SK-N-SH (cell line): ENCODE results near the gene PCSK6. TPM values are rescaled to one million over a fixed set of nuclear protein-coding genes. Genes with fewer than 3 reads are reported as not detected.

ENCODE experiments used
- CTCF ChIA-PET: fragments of 300-600, 350-600 bp; formaldehyde crosslinking; extraction: SDS; loops from one replicate; lab custom pipeline; 2021; lab: Yijun Ruan, JAX
- POLR2A ChIA-PET: fragments of 350-600 bp; sonication (Branson Sonifier 250); formaldehyde crosslinking; extraction: SDS; loops from one replicate; lab custom pipeline; 2020; ENCODE audit warnings: antibody characterized with exemption, inconsistent platforms; lab: Yijun Ruan, JAX
- DNase-seq: peaks from one replicate; pipeline ENCODE4 v3.0.0; 2012
- H2AFZ ChIP-seq: fragments of 200-600 bp; sonication (generic); 2 replicates; pipeline ENCODE4 v1.8.1; 2016; ENCODE audit warnings: antibody characterized with exemption, mild to moderate bottlenecking, low read depth
- H3F3A ChIP-seq: fragments of 200-600 bp; sonication (generic); replicated peaks from 2 replicates; pipeline ENCODE3; 2016; ENCODE audit warnings: antibody characterized with exemption, mild to moderate bottlenecking; ENCODE audit not compliant: insufficient read depth
- H3K27ac ChIP-seq, 2 experiments: fragments of 200-500 bp in 1 of 2; fragments of 200-600 bp in 1 of 2; sonication (Bioruptor generic) in 1 of 2; sonication (generic), shearing (Covaris generic) in 1 of 2; 2 replicates each; pipeline versions ENCODE4 v1.5.1 to v1.6.1; 2014 to 2016; ENCODE audit warnings: low read depth in 2 of 2, inconsistent platforms in 1 of 2, low read length in 1 of 2, mild to moderate bottlenecking in 1 of 2, mixed read lengths in 1 of 2
- H3K27me3 ChIP-seq: fragments of 200-600 bp; sonication (generic), shearing (Covaris generic); 2 replicates; pipeline ENCODE4 v1.6.1; 2016; ENCODE audit warnings: mixed run types; ENCODE audit not compliant: insufficient read depth
- H3K36me3 ChIP-seq, 2 experiments: fragments of 200-500 bp in 1 of 2; fragments of 200-600 bp in 1 of 2; sonication (Bioruptor generic) in 1 of 2; sonication (generic) in 1 of 2; replicated peaks in 1 of 2; 2 replicates each; pipeline versions ENCODE3 to v1.5.1; 2014 to 2016; ENCODE audit warnings: low read length in 1 of 2, mild to moderate bottlenecking in 1 of 2; ENCODE audit not compliant: insufficient read depth in 2 of 2, control insufficient read depth in 1 of 2
- H3K4me1 ChIP-seq, 2 experiments: fragments of 200-500 bp in 1 of 2; fragments of 200-600 bp in 1 of 2; sonication (Bioruptor generic) in 1 of 2; sonication (generic), shearing (Covaris generic) in 1 of 2; 2 replicates each; pipeline versions ENCODE4 v1.5.1 to v1.6.1; 2014 to 2016; ENCODE audit warnings: low read depth in 1 of 2, low read length in 1 of 2, mixed run types in 1 of 2; ENCODE audit not compliant: insufficient read depth in 2 of 2, control insufficient read depth in 1 of 2
- H3K4me2 ChIP-seq: fragments of 200-600 bp; sonication (generic), shearing (Covaris generic); 2 replicates; pipeline ENCODE4 v1.6.1; 2017; ENCODE audit warnings: mixed run types
- H3K4me3 ChIP-seq, 2 experiments: fragments of 200-500 bp in 1 of 2; fragments of 200-600 bp in 1 of 2; sonication (Bioruptor generic) in 1 of 2; sonication (generic), shearing (Covaris generic) in 1 of 2; 2 replicates each; pipeline versions ENCODE4 v1.5.1 to v1.8.1; 2014 to 2016; ENCODE audit warnings: low read depth in 2 of 2, inconsistent platforms in 1 of 2, low read length in 1 of 2, mild to moderate bottlenecking in 1 of 2, mixed read lengths in 1 of 2, moderate library complexity in 1 of 2
- H3K79me2 ChIP-seq: fragments of 200-600 bp; sonication (generic); 2 replicates; pipeline ENCODE4 v1.8.1; 2017; ENCODE audit warnings: mild to moderate bottlenecking; ENCODE audit not compliant: insufficient read depth
- H3K9ac ChIP-seq: fragments of 200-600 bp; sonication (generic); 2 replicates; pipeline ENCODE4 v1.6.1; 2017; ENCODE audit warnings: mixed run types
- H3K9me2 ChIP-seq: fragments of 200-600 bp; sonication (generic); 2 replicates; pipeline ENCODE4 v1.6.1; 2017; ENCODE audit warnings: mixed run types
- H3K9me3 ChIP-seq: fragments of 200-600 bp; sonication (generic); 2 replicates; pipeline ENCODE4 v1.6.1; 2017; ENCODE audit warnings: mixed run types, mild to moderate bottlenecking, moderate library complexity
- H4K20me1 ChIP-seq: fragments of 200-600 bp; sonication (generic); 2 replicates; pipeline ENCODE4 v1.6.1; 2017; ENCODE audit warnings: mild to moderate bottlenecking, mixed run types; ENCODE audit not compliant: insufficient read depth
- CHD2 ChIP-seq: fragments of 150-350 bp; IDR thresholded peaks from 2 replicates; pipeline ENCODE4 v1.6.1; 2018; ENCODE audit warnings: low read length; ENCODE audit not compliant: partially characterized antibody
- ELF1 ChIP-seq: IDR thresholded peaks from 2 replicates; pipeline ENCODE4 v1.4.0; 2012
- EZH2phosphoT487 ChIP-seq: fragments of 200-600 bp; sonication (generic); IDR thresholded peaks from 2 replicates; pipeline ENCODE4 v1.6.1; 2017; ENCODE audit warnings: low read depth, mixed run types, mild to moderate bottlenecking, antibody characterized with exemption, moderate library complexity, borderline replicate concordance
- FOXJ3 ChIP-seq: sonication (generic); formaldehyde crosslinking; IDR thresholded peaks from 2 replicates; pipeline ENCODE4 v1.5.1; 2020; ENCODE audit warnings: mild to moderate bottlenecking, missing genetic modification reagents
- FOXM1 ChIP-seq: IDR thresholded peaks from 2 replicates; pipeline ENCODE4 v1.4.0; 2012; ENCODE audit warnings: low read depth, mild to moderate bottlenecking
- JUND ChIP-seq: IDR thresholded peaks from 2 replicates; pipeline ENCODE4 v1.4.0; 2012
- MEF2A ChIP-seq: IDR thresholded peaks from 2 replicates; pipeline ENCODE4 v1.4.0; 2012; ENCODE audit warnings: low read depth, borderline replicate concordance
- MXI1 ChIP-seq: IDR thresholded peaks from 2 replicates; pipeline ENCODE4 v1.6.1; 2012; ENCODE audit warnings: mild to moderate bottlenecking, low read depth, low read length, improper control_type of control experiment
- POLR2AphosphoS5 ChIP-seq: IDR thresholded peaks from 2 replicates; pipeline ENCODE4 v1.6.1; 2012; ENCODE audit warnings: low read depth, low read length
- RFX5 ChIP-seq: IDR thresholded peaks from 2 replicates; pipeline ENCODE4 v1.6.1; 2012; ENCODE audit warnings: mild to moderate bottlenecking, improper control_type of control experiment, low read length
- RXRA ChIP-seq: IDR thresholded peaks from 2 replicates; pipeline ENCODE4 v1.4.0; 2012; ENCODE audit warnings: low read depth, mild to moderate bottlenecking, borderline replicate concordance
- SIN3A ChIP-seq: IDR thresholded peaks from 2 replicates; pipeline ENCODE4 v1.6.1; 2012; ENCODE audit warnings: low read depth, mild to moderate bottlenecking, low read length, moderate library complexity, borderline replicate concordance
- SMC3 ChIP-seq: IDR thresholded peaks from 2 replicates; pipeline ENCODE4 v1.6.1; 2012; ENCODE audit warnings: low read depth, low read length, improper control_type of control experiment
- TAF1 ChIP-seq: IDR thresholded peaks from 2 replicates; pipeline ENCODE4 v1.6.1; 2012; ENCODE audit warnings: low read depth, mild to moderate bottlenecking, low read length, moderate library complexity, borderline replicate concordance
- YY1 ChIP-seq: IDR thresholded peaks from 2 replicates; pipeline ENCODE4 v1.4.0; 2012; ENCODE audit warnings: low read depth, mild to moderate bottlenecking
- WGBS: methylation state at CpG from one replicate; pipeline ENCODE4 v1.1.6; 2017; ENCODE audit warnings: low lambda C conversion rate; 5-methylcytosine and 5-hydroxymethylcytosine counted together
- polyA plus RNA-seq, 3 experiments: library from polyadenylated mRNA; depleted of rRNA; stranded (reverse); fragments of >200 nt; gene quantifications; 2 replicates each; pipeline ENCODE4 v1.2.3, GENCODE V29; 2012
- TF ChIP-seq, protein P1 (sequence below): fragments of 150-350 bp; IDR thresholded peaks from 2 replicates; pipeline ENCODE4 v1.6.1; 2017; ENCODE audit warnings: antibody characterized with exemption, low read length, low read depth, borderline replicate concordance
- TF ChIP-seq, protein P2 (sequence below): IDR thresholded peaks from 2 replicates; pipeline ENCODE4 v1.6.1; 2012; ENCODE audit warnings: mild to moderate bottlenecking, low read depth, low read length, moderate library complexity
- TF ChIP-seq, protein P3 (sequence below): fragments of 200-600 bp; sonication (generic); IDR thresholded peaks from 2 replicates; pipeline ENCODE4 v1.6.1; 2017; ENCODE audit warnings: antibody characterized with exemption, mild to moderate bottlenecking, moderate library complexity
- TF ChIP-seq, protein P4 (sequence below): IDR thresholded peaks from 2 replicates; pipeline ENCODE4 v1.4.0; 2012; ENCODE audit warnings: low read depth
- TF ChIP-seq, protein P5 (sequence below): IDR thresholded peaks from 2 replicates; pipeline ENCODE4 v1.4.0; 2012; ENCODE audit warnings: low read depth, borderline replicate concordance

The PCSK6 gene
- polyA plus RNA-seq (2012; rRNA removed), result 0.03 and 0.10 TPM in 2 replicates
- polyA plus RNA-seq (2012; cell fraction: cytosol; rRNA removed), result 0.05 and 0.45 TPM in 2 replicates
- 0.23 and 0.32 TPM in 2 replicates for polyA plus RNA-seq (2012; cell fraction: nucleus; rRNA removed)

DNA sequence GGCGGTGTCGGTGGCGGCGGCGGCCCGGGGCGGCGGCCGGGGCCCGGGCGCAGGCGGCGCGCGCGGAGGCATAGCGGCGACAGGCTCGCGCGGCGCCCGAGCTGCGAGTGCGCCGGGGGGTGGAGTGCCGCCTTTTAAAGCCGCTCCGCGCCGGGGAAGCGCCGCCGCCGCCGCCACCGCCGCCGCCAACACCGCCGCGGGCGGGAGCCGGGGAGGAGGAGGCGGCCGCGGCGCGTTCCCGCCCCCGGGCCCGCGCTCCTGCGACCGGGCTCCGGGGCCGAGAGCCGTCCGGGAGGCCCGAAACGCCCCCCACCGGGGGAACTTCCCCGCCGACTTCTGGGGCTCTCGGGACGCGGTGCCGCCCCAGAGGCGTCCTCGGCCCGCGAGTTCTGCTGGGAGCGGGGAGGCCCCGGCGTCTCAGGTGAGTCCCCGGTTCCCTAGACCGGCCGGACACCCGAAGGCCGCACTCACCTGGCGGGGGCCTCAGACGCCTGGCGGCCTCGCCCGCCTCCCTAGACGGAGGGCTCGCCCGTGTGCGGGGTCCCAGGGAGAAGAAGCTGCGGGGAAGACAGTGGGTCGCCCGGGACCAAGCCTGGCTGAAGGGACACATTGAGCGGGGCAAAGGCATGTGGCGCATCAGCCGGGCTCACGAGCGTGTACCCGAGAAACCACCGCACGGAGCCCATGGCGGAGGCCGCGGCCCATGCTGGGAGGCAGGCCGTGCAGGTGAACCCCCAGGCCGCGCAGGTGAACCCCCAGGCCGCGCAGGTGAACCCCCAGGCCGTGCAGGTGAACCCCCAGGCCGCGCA is at the start of gene PCSK6:
PCSK6 (minus strand) TSS at position 109 of the 809 bp plus-strand sequence; CDS start at position 72, 37 bp downstream.
- Histone ChIP-seq H3F3A (no peaks in the 10 kb centered on the region), H4K20me1 (no peaks in the 10 kb centered on the region), H2AFZ (no peak within 1 kb of the TSS), H3K9me3 (no peaks in the 10 kb centered on the region), H3K27me3 (no peaks in the 10 kb centered on the region), H3K4me3 (peak within 1 kb of the TSS in 1 of 2 experiments; percentile 43; a peak in 2 of 4 replicates), H3K9ac (no peak within 1 kb of the TSS), H3K79me2 (no peaks in the 10 kb centered on the region), H3K4me1 (no peaks in the 10 kb centered on the region; a peak in 1 of 4 replicates), H3K36me3 (no peaks in the 10 kb centered on the region), H3K4me2 (no peak within 1 kb of the TSS), H3K27ac (no peak within 1 kb of the TSS), H3K9me2 (no peaks in the 10 kb centered on the region)
- CTCF ChIA-PET, result interaction anchor here (1.2 to 1.7 kb wide), 4 partner anchors 122 to 190 kb away, joined by 3 to 5 read pairs (median 4); no protein-coding TSS in a partner anchor
- no peak for TF ChIP-seq POLR2AphosphoS5
- TF ChIP-seq FOXJ3, result no peak
- TF ChIP-seq SMC3, result no peak
- TF ChIP-seq CHD2, result no peak
- TF ChIP-seq, protein P1, sequence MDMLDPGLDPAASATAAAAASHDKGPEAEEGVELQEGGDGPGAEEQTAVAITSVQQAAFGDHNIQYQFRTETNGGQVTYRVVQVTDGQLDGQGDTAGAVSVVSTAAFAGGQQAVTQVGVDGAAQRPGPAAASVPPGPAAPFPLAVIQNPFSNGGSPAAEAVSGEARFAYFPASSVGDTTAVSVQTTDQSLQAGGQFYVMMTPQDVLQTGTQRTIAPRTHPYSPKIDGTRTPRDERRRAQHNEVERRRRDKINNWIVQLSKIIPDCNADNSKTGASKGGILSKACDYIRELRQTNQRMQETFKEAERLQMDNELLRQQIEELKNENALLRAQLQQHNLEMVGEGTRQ, result no peak
- TF ChIP-seq MEF2A, result no peak
- TF ChIP-seq JUND, result no peak
- TF ChIP-seq, protein P2, sequence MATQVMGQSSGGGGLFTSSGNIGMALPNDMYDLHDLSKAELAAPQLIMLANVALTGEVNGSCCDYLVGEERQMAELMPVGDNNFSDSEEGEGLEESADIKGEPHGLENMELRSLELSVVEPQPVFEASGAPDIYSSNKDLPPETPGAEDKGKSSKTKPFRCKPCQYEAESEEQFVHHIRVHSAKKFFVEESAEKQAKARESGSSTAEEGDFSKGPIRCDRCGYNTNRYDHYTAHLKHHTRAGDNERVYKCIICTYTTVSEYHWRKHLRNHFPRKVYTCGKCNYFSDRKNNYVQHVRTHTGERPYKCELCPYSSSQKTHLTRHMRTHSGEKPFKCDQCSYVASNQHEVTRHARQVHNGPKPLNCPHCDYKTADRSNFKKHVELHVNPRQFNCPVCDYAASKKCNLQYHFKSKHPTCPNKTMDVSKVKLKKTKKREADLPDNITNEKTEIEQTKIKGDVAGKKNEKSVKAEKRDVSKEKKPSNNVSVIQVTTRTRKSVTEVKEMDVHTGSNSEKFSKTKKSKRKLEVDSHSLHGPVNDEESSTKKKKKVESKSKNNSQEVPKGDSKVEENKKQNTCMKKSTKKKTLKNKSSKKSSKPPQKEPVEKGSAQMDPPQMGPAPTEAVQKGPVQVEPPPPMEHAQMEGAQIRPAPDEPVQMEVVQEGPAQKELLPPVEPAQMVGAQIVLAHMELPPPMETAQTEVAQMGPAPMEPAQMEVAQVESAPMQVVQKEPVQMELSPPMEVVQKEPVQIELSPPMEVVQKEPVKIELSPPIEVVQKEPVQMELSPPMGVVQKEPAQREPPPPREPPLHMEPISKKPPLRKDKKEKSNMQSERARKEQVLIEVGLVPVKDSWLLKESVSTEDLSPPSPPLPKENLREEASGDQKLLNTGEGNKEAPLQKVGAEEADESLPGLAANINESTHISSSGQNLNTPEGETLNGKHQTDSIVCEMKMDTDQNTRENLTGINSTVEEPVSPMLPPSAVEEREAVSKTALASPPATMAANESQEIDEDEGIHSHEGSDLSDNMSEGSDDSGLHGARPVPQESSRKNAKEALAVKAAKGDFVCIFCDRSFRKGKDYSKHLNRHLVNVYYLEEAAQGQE, result no peak
- TF ChIP-seq TAF1, result no peak
- TF ChIP-seq EZH2phosphoT487, result no peak
- TF ChIP-seq SIN3A, result no peak
- TF ChIP-seq, protein P3, sequence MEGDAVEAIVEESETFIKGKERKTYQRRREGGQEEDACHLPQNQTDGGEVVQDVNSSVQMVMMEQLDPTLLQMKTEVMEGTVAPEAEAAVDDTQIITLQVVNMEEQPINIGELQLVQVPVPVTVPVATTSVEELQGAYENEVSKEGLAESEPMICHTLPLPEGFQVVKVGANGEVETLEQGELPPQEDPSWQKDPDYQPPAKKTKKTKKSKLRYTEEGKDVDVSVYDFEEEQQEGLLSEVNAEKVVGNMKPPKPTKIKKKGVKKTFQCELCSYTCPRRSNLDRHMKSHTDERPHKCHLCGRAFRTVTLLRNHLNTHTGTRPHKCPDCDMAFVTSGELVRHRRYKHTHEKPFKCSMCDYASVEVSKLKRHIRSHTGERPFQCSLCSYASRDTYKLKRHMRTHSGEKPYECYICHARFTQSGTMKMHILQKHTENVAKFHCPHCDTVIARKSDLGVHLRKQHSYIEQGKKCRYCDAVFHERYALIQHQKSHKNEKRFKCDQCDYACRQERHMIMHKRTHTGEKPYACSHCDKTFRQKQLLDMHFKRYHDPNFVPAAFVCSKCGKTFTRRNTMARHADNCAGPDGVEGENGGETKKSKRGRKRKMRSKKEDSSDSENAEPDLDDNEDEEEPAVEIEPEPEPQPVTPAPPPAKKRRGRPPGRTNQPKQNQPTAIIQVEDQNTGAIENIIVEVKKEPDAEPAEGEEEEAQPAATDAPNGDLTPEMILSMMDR, result no peak
- no peak for TF ChIP-seq RFX5
- TF ChIP-seq, protein P4, sequence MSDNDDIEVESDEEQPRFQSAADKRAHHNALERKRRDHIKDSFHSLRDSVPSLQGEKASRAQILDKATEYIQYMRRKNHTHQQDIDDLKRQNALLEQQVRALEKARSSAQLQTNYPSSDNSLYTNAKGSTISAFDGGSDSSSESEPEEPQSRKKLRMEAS, result no peak
- no peak for TF ChIP-seq YY1
- no peak for TF ChIP-seq RXRA
- no peak for TF ChIP-seq FOXM1
- TF ChIP-seq ELF1, result no peak
- TF ChIP-seq, protein P5, sequence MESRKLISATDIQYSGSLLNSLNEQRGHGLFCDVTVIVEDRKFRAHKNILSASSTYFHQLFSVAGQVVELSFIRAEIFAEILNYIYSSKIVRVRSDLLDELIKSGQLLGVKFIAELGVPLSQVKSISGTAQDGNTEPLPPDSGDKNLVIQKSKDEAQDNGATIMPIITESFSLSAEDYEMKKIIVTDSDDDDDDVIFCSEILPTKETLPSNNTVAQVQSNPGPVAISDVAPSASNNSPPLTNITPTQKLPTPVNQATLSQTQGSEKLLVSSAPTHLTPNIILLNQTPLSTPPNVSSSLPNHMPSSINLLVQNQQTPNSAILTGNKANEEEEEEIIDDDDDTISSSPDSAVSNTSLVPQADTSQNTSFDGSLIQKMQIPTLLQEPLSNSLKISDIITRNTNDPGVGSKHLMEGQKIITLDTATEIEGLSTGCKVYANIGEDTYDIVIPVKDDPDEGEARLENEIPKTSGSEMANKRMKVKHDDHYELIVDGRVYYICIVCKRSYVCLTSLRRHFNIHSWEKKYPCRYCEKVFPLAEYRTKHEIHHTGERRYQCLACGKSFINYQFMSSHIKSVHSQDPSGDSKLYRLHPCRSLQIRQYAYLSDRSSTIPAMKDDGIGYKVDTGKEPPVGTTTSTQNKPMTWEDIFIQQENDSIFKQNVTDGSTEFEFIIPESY, result no peak
- no peak for TF ChIP-seq MXI1
- WGBS, result 90% methylated on average over 16 of the region's 111 CpGs
- peak; percentile 87 for DNase-seq
- POLR2A ChIA-PET, result no interaction called here
